Neural progenitor cell (in vitro differentiated cells): ENCODE measurements around the gene SPATA13. TPM values are rescaled to one million over a fixed set of nuclear protein-coding genes. Genes with fewer than 3 reads are reported as not detected.
A peak's percentile ranks its signal among the peaks of the same experiment; 100 is the strongest.
"Not testable (repeated sequence)": the region's sequence is repeated elsewhere in the genome, so short reads cannot be mapped to it uniquely, and the experiment has no call there.

ENCODE experiments used
- DNase-seq: peaks from one replicate; pipeline ENCODE4 v3.0.0-alpha.2; 2016; ENCODE audit warnings: low spot score
- H2AFZ ChIP-seq: fragments of 200-600 bp; sonication (generic); replicated peaks from 2 replicates; pipeline ENCODE4 v1.6.1; 2016; ENCODE audit warnings: antibody characterized with exemption
- H3F3A ChIP-seq: fragments of 200-600 bp; sonication (generic); 2 replicates; pipeline ENCODE4 v1.6.1; 2016; ENCODE audit warnings: antibody characterized with exemption, low read depth
- H3K27ac ChIP-seq: fragments of 200-600 bp; sonication (generic); 2 replicates; pipeline ENCODE4 v1.5.1; 2016; ENCODE audit warnings: mild to moderate bottlenecking
- H3K27me3 ChIP-seq: fragments of 200-600 bp; sonication (generic); 2 replicates; pipeline ENCODE4 v1.6.1; 2016; ENCODE audit warnings: mild to moderate bottlenecking, moderate library complexity
- H3K36me3 ChIP-seq: fragments of 200-600 bp; sonication (generic); 2 replicates; pipeline ENCODE4 v1.5.1; 2016
- H3K4me1 ChIP-seq: fragments of 200-600 bp; sonication (generic); 2 replicates; pipeline ENCODE4 v1.6.1; 2016; ENCODE audit warnings: mixed run types
- H3K4me2 ChIP-seq: fragments of 200-600 bp; sonication (generic); 2 replicates; pipeline ENCODE4 v1.6.1; 2016
- H3K4me3 ChIP-seq: fragments of 200-600 bp; sonication (generic); 2 replicates; pipeline ENCODE4 v1.5.1; 2016
- H3K79me2 ChIP-seq: fragments of 200-600 bp; sonication (generic); 2 replicates; pipeline ENCODE4 v1.6.1; 2016; ENCODE audit warnings: low read depth
- H3K9ac ChIP-seq: fragments of 200-600 bp; sonication (generic); 2 replicates; pipeline ENCODE4 v1.6.1; 2016
- H3K9me3 ChIP-seq: fragments of 200-600 bp; sonication (generic); 2 replicates; pipeline ENCODE4 v1.5.1; 2016; ENCODE audit warnings: low read depth
- H4K20me1 ChIP-seq: fragments of 200-600 bp; sonication (generic); 2 replicates; pipeline ENCODE4 v1.6.1; 2016; ENCODE audit warnings: low read depth
- H3K27ac Mint-ChIP-seq: 3 replicates; pipeline ENCODE4 v1.8.0; 2021; ENCODE audit warnings: mixed read lengths
- H3K27me3 Mint-ChIP-seq: 2 replicates; pipeline ENCODE4 v1.8.0; 2022; ENCODE audit warnings: low read depth, mild to moderate bottlenecking, inconsistent platforms, moderate library complexity, mixed read lengths; ENCODE audit not compliant: insufficient read depth
- H3K36me3 Mint-ChIP-seq: 3 replicates; pipeline ENCODE4 v1.8.0; 2021; ENCODE audit warnings: mixed read lengths
- H3K4me1 Mint-ChIP-seq: 3 replicates; pipeline ENCODE4 v1.8.0; 2021; ENCODE audit warnings: mixed read lengths
- H3K4me3 Mint-ChIP-seq: 3 replicates; pipeline ENCODE4 v1.8.0; 2021; ENCODE audit warnings: mild to moderate bottlenecking, moderate library complexity, mixed read lengths
- H3K9me3 Mint-ChIP-seq: 3 replicates; pipeline ENCODE4 v1.8.0; 2020; ENCODE audit warnings: mixed read lengths
- CTCF ChIP-seq: fragments of 200-600 bp; sonication (generic); IDR thresholded peaks from 2 replicates; pipeline ENCODE4 v1.5.1; 2017; ENCODE audit warnings: antibody characterized with exemption, mild to moderate bottlenecking
- EZH2 ChIP-seq: fragments of 200-600 bp; sonication (generic); IDR thresholded peaks from 2 replicates; pipeline ENCODE4 v1.6.1; 2017; ENCODE audit warnings: antibody characterized with exemption, mild to moderate bottlenecking, moderate library complexity
- EZH2phosphoT487 ChIP-seq: fragments of 200-600 bp; sonication (generic); IDR thresholded peaks from 2 replicates; pipeline ENCODE4 v1.6.1; 2017; ENCODE audit warnings: antibody characterized with exemption
- total RNA-seq: library from RNA; depleted of rRNA; stranded (reverse); fragments of >200 nt; gene quantifications from 2 replicates; pipeline ENCODE4 v1.2.3, GENCODE V29; 2015; ENCODE audit warnings: low replicate concordance

Gene SPATA13
- total RNA-seq, 1 donor from 2014 or later, result 15.9 TPM

- no peak overlapping the region for H3K27ac Mint-ChIP-seq
- no peaks in the 10 kb centered on the region for H3K9me3 Mint-ChIP-seq
- Histone ChIP-seq H3K4me2 (no peak overlapping the region), H3K9me3 (no peaks in the 10 kb centered on the region), H3K9ac (no peak overlapping the region), H3K27me3 (no peaks in the 10 kb centered on the region), H3K4me1 (peaks cover 17% of the 10 kb centered on the region), H3K79me2 (no peaks in the 10 kb centered on the region), H3K27ac (no peak overlapping the region), H3K4me3 (no peak overlapping the region), H3K36me3 (no peaks in the 10 kb centered on the region), H4K20me1 (no peaks in the 10 kb centered on the region), H2AFZ (no peak overlapping the region), H3F3A (peaks cover 10% of the 10 kb centered on the region)
- peaks cover 3% of the 10 kb centered on the region for H3K27me3 Mint-ChIP-seq
- TF ChIP-seq EZH2phosphoT487, result no peak
- TF ChIP-seq EZH2, result no peak
- TF ChIP-seq CTCF, result no peak
- no peak for DNase-seq
- H3K4me1 Mint-ChIP-seq, result peaks cover 50% of the 10 kb centered on the region
- no peak overlapping the region for H3K4me3 Mint-ChIP-seq
- peaks cover 21% of the 10 kb centered on the region for H3K36me3 Mint-ChIP-seq
These were observed 41.9 kb upstream of the SPATA13 start for GRCh38 chr13:24118576-24118975.

- H3K9me3 ChIP-seq, result no peaks in the 10 kb centered on the region
- peak overlapping the region; percentile 33 for H3K4me2 ChIP-seq
- H3K36me3 ChIP-seq, result no peaks in the 10 kb centered on the region
- H3F3A ChIP-seq, result peaks cover 10% of the 10 kb centered on the region
- H4K20me1 ChIP-seq, result no peaks in the 10 kb centered on the region
- no peaks in the 10 kb centered on the region for H3K27me3 ChIP-seq
- H3K27ac ChIP-seq, result peak overlapping the region; percentile 1
- Mint-ChIP-seq H3K4me1 (peaks cover 58% of the 10 kb centered on the region), H3K36me3 (peaks cover 13% of the 10 kb centered on the region), H3K9me3 (no peaks in the 10 kb centered on the region), H3K27me3 (peaks cover 3% of the 10 kb centered on the region), H3K4me3 (no peak overlapping the region), H3K27ac (peak overlapping the region; percentile 84)
- H3K4me3 ChIP-seq, result no peak overlapping the region
- no peak overlapping the region for H3K9ac ChIP-seq
- H2AFZ ChIP-seq, result peak overlapping the region; percentile 94
- H3K4me1 ChIP-seq, result peaks cover 18% of the 10 kb centered on the region
- DNase-seq, result peak; percentile 39
- no peak for TF ChIP-seq EZH2phosphoT487
- TF ChIP-seq CTCF, result no peak
- TF ChIP-seq EZH2, result no peak
- H3K79me2 ChIP-seq, result no peaks in the 10 kb centered on the region
These were observed 40.7 kb upstream of the SPATA13 start for GRCh38 chr13:24119626-24120508.

- H3K9me3 ChIP-seq, H2AFZ ChIP-seq, H3K27me3 Mint-ChIP-seq, H3K36me3 Mint-ChIP-seq, H3K79me2 ChIP-seq, H3K27ac ChIP-seq, H3K9ac ChIP-seq, DNase-seq, H3K36me3 ChIP-seq, H3K27ac Mint-ChIP-seq, H3K4me3 Mint-ChIP-seq, H3K4me2 ChIP-seq, H3K4me3 ChIP-seq, H3K27me3 ChIP-seq, H4K20me1 ChIP-seq, H3K9me3 Mint-ChIP-seq: not testable (repeated sequence)
- peaks cover 13% of the 10 kb centered on the region for H3F3A ChIP-seq
- H3K4me1 ChIP-seq, result peaks cover 26% of the 10 kb centered on the region
- H3K4me1 Mint-ChIP-seq, result peaks cover 76% of the 10 kb centered on the region
These were observed 38.5 kb upstream of the SPATA13 start for GRCh38 chr13:24122045-24122444.

- H2AFZ ChIP-seq, result no peak overlapping the region
- no peaks in the 10 kb centered on the region for H3K79me2 ChIP-seq
- peaks cover 13% of the 10 kb centered on the region for H3F3A ChIP-seq
- Mint-ChIP-seq H3K27me3 (no peaks in the 10 kb centered on the region), H3K4me1 (peaks cover 79% of the 10 kb centered on the region), H3K36me3 (peaks cover 3% of the 10 kb centered on the region), H3K27ac (no peak overlapping the region), H3K9me3 (no peaks in the 10 kb centered on the region), H3K4me3 (no peak overlapping the region)
- H3K9ac ChIP-seq, result no peak overlapping the region
- H3K36me3 ChIP-seq, result no peaks in the 10 kb centered on the region
- no peak overlapping the region for H3K4me2 ChIP-seq
- no peaks in the 10 kb centered on the region for H3K9me3 ChIP-seq
- peaks cover 26% of the 10 kb centered on the region for H3K4me1 ChIP-seq
- H4K20me1 ChIP-seq, result no peaks in the 10 kb centered on the region
- TF ChIP-seq EZH2phosphoT487 (no peak), EZH2 (no peak), CTCF (no peak)
- no peak overlapping the region for H3K27ac ChIP-seq
- no peak overlapping the region for H3K4me3 ChIP-seq
- H3K27me3 ChIP-seq, result no peaks in the 10 kb centered on the region
- DNase-seq, result no peak
These were observed 38.0 kb upstream of the SPATA13 start for GRCh38 chr13:24122569-24122968.
